Suprapubic skin (tissue), 4 donors: ENCODE measurements around the gene PIAS4.
A peak's percentile ranks its signal among the peaks of the same experiment; 100 is the strongest.

ENCODE experiments used
- CTCF ChIP-seq, 2 donors: fragments of 200-600 bp in 1 of 2; fragments of 450-650 bp in 1 of 2; sonication (generic) in 1 of 2; IDR thresholded peaks; one replicate each; pipeline ENCODE4 v1.5.1; 2016 to 2019; ENCODE audit warnings: antibody characterized with exemption in 2 of 2, mild to moderate bottlenecking in 1 of 2, moderate library complexity in 1 of 2
- POLR2A ChIP-seq, 2 donors: fragments of 450-650 bp; IDR thresholded peaks; one replicate each; pipeline ENCODE4 v1.6.1; 2017; ENCODE audit warnings: antibody characterized with exemption in 2 of 2, mild to moderate bottlenecking in 2 of 2, moderate library complexity in 2 of 2
- POLR2AphosphoS5 ChIP-seq, 3 donors: sonication (generic); formaldehyde crosslinking; IDR thresholded peaks; one replicate each; pipeline ENCODE4 v1.6.1; 2017; ENCODE audit warnings: antibody characterized with exemption in 3 of 3

- peak in 1 of 3 donors; percentile 8 for TF ChIP-seq POLR2AphosphoS5 (IDR thresholded peaks at IDR 0.05)
- TF ChIP-seq POLR2A (IDR thresholded peaks at IDR 0.05) = no peak
- TF ChIP-seq CTCF (IDR thresholded peaks at IDR 0.05) = no peak
Observed at GRCh38 chr19:4052114-4052992, 44.8 kb downstream of the PIAS4 start.
